ENCODE data around the gene ADCY5. TPM values are rescaled to one million over a fixed set of nuclear protein-coding genes. Genes with fewer than 3 reads are reported as not detected.

The ADCY5 gene
- total RNA-seq, 1 donor from 2014 or later: 6.8 TPM

GRCh38 chr3:123376451-123377242 lies 72.2 kb downstream of the ADCY5 start:
- H3K27me3 Mint-ChIP-seq (ENCODE audit: low read depth): peaks cover 61% of the 10 kb centered on the region
- H3K36me3 Mint-ChIP-seq: no peaks in the 10 kb centered on the region
- H3K4me3 Mint-ChIP-seq: no peak overlapping the region

GRCh38 chr3:123375014-123375940 lies 73.6 kb downstream of the ADCY5 start:
- Mint-ChIP-seq H3K27ac (no peak overlapping the region), H3K36me3 (no peaks in the 10 kb centered on the region), H3K27me3 (ENCODE audit: low read depth) (peaks cover 60% of the 10 kb centered on the region), H3K4me1 (peaks cover 18% of the 10 kb centered on the region), H3K9me3 (no peaks in the 10 kb centered on the region), H3K4me3 (no peak overlapping the region)
- DNase-seq (ENCODE audit: low spot score in 2 of 2, unreplicated experiment in 2 of 2): no peak
- no peak for TF ChIP-seq CTCF (IDR thresholded peaks at IDR 0.05; ENCODE audit: unreplicated experiment)

More at GRCh38 chr3:123376451-123377242, 72.2 kb downstream of the ADCY5 start:
- TF ChIP-seq CTCF (IDR thresholded peaks at IDR 0.05; ENCODE audit: unreplicated experiment): no peak
- Mint-ChIP-seq H3K4me1 (peaks cover 18% of the 10 kb centered on the region), H3K27ac (no peak overlapping the region), H3K9me3 (no peaks in the 10 kb centered on the region)
- no peak for DNase-seq (ENCODE audit: low spot score in 2 of 2, unreplicated experiment in 2 of 2)

- peaks cover 4% of the 10 kb centered on the region for H3K9me3 Mint-ChIP-seq
- no peak for DNase-seq (ENCODE audit: low spot score in 2 of 2, unreplicated experiment in 2 of 2)
- no peak overlapping the region for H3K27ac Mint-ChIP-seq
- no peak overlapping the region for H3K4me3 Mint-ChIP-seq
- peaks cover 53% of the 10 kb centered on the region for H3K27me3 Mint-ChIP-seq (ENCODE audit: low read depth)
- no peak for TF ChIP-seq CTCF (IDR thresholded peaks at IDR 0.05; ENCODE audit: unreplicated experiment)
- H3K4me1 Mint-ChIP-seq: peaks cover 18% of the 10 kb centered on the region
- H3K36me3 Mint-ChIP-seq: no peaks in the 10 kb centered on the region
Measured at GRCh38 chr3:123374016-123374415, 74.9 kb downstream of the ADCY5 start.

- no peaks in the 10 kb centered on the region for H3K36me3 Mint-ChIP-seq
- no peak overlapping the region for H3K27ac Mint-ChIP-seq
- peaks cover 18% of the 10 kb centered on the region for H3K4me1 Mint-ChIP-seq
- no peak for TF ChIP-seq CTCF (IDR thresholded peaks at IDR 0.05; ENCODE audit: unreplicated experiment)
- DNase-seq (ENCODE audit: low spot score in 2 of 2, unreplicated experiment in 2 of 2): no peak
- H3K9me3 Mint-ChIP-seq: peaks cover 4% of the 10 kb centered on the region
- H3K4me3 Mint-ChIP-seq: no peak overlapping the region
- peaks cover 51% of the 10 kb centered on the region for H3K27me3 Mint-ChIP-seq (ENCODE audit: low read depth)
Measured at GRCh38 chr3:123373474-123373987, 75.4 kb downstream of the ADCY5 start.

- Mint-ChIP-seq H3K27me3 (ENCODE audit: low read depth) (peaks cover 45% of the 10 kb centered on the region), H3K27ac (no peak overlapping the region)
- no peak for TF ChIP-seq CTCF (IDR thresholded peaks at IDR 0.05; ENCODE audit: unreplicated experiment)
Measured at GRCh38 chr3:123372686-123373473, 76.0 kb downstream of the ADCY5 start.

More at GRCh38 chr3:123372686-123373473, 76.0 kb downstream of the ADCY5 start:
- Mint-ChIP-seq H3K4me3 (no peak overlapping the region), H3K4me1 (peaks cover 18% of the 10 kb centered on the region), H3K9me3 (peaks cover 4% of the 10 kb centered on the region), H3K36me3 (no peaks in the 10 kb centered on the region)
- no peak for DNase-seq (ENCODE audit: low spot score in 2 of 2, unreplicated experiment in 2 of 2)
